IMR-90 (cell line): Measurements from ENCODE around the gene HADHA. TPM values are rescaled to one million over a fixed set of nuclear protein-coding genes. Genes with fewer than 3 reads are reported as not detected.

Experiments
- ATAC-seq: fragments of 200-7000 bp; cut with Tn5 transposase; 2 replicates; pipeline ENCODE4 v1.9.1; 2020; ENCODE audit warnings: low read depth, mild to moderate bottlenecking, moderate library complexity
- BruUV-seq: library from RNA; stranded (reverse); fragments of 400-500 nt; replicated peaks from 2 replicates; lab custom pipeline; 2021; lab: Mats Ljungman, UMichigan
- CTCF ChIA-PET: fragments of 300-600 bp; formaldehyde crosslinking; extraction: SDS; loops from one replicate; lab custom pipeline; 2021; ENCODE audit warnings: antibody characterized with exemption; lab: Yijun Ruan, JAX
- POLR2A ChIA-PET: fragments of 300-600 bp; sonication (Branson Sonifier 250); formaldehyde crosslinking; loops from one replicate; lab custom pipeline; 2022; ENCODE audit warnings: antibody characterized with exemption; ENCODE audit not compliant: unreplicated experiment; lab: Charles Lee
- DNase-seq: peaks from one replicate; pipeline ENCODE4 v3.0.0; 2013
- H2AFZ ChIP-seq: replicated peaks from 2 replicates; pipeline ENCODE3; 2013; ENCODE audit warnings: low read length, mild to moderate bottlenecking; ENCODE audit not compliant: poor library complexity
- H2AK5ac ChIP-seq: 2 replicates; pipeline ENCODE4 v1.6.1; 2013; ENCODE audit warnings: low read depth, low read length, inconsistent platforms
- H2AK9ac ChIP-seq: replicated peaks from 2 replicates; pipeline ENCODE3; 2013; ENCODE audit warnings: mild to moderate bottlenecking, low read depth, low read length, moderate library complexity; ENCODE audit not compliant: poor library complexity
- H2BK120ac ChIP-seq: 2 replicates; pipeline ENCODE4 v1.6.1; 2013; ENCODE audit warnings: low read depth, low read length, inconsistent platforms
- H2BK15ac ChIP-seq: 3 replicates; pipeline ENCODE4 v1.6.1; 2013; ENCODE audit warnings: low read depth, low read length, inconsistent platforms
- H2BK20ac ChIP-seq: 2 replicates; pipeline ENCODE4 v1.6.1; 2013; ENCODE audit warnings: low read depth, mild to moderate bottlenecking, inconsistent platforms, low read length, moderate library complexity
- H2BK5ac ChIP-seq: 2 replicates; pipeline ENCODE4 v1.6.1; 2013; ENCODE audit warnings: mild to moderate bottlenecking, low read depth, low read length, inconsistent platforms; ENCODE audit not compliant: poor library complexity, severe bottlenecking
- H3K14ac ChIP-seq: replicated peaks from 2 replicates; pipeline ENCODE4 v1.6.1; 2013; ENCODE audit warnings: low read depth, low read length, inconsistent platforms
- H3K18ac ChIP-seq: 2 replicates; pipeline ENCODE4 v1.6.1; 2013; ENCODE audit warnings: low read depth, low read length, control low read depth
- H3K23ac ChIP-seq: 2 replicates; pipeline ENCODE4 v1.6.1; 2013; ENCODE audit warnings: low read depth, low read length, inconsistent platforms
- H3K27ac ChIP-seq: 2 replicates; pipeline ENCODE4 v1.5.1; 2013; ENCODE audit warnings: mild to moderate bottlenecking, control low read depth, low read length; ENCODE audit not compliant: insufficient read depth
- H3K27me3 ChIP-seq: 2 replicates; pipeline ENCODE4 v1.6.1; 2013; ENCODE audit warnings: low read length; ENCODE audit not compliant: control insufficient read depth, insufficient read depth
- H3K36me3 ChIP-seq: 2 replicates; pipeline ENCODE4 v1.6.1; 2013; ENCODE audit warnings: low read length, mixed read lengths; ENCODE audit not compliant: control insufficient read depth, insufficient read depth
- H3K4ac ChIP-seq: 2 replicates; pipeline ENCODE4 v1.6.1; 2013; ENCODE audit warnings: low read depth, low read length, inconsistent platforms
- H3K4me1 ChIP-seq: 2 replicates; pipeline ENCODE4 v1.6.1; 2013; ENCODE audit warnings: low read length, mixed read lengths; ENCODE audit not compliant: control insufficient read depth, insufficient read depth
- H3K4me2 ChIP-seq: 2 replicates; pipeline ENCODE4 v1.6.1; 2013; ENCODE audit warnings: low read depth, mild to moderate bottlenecking, control low read depth, low read length, moderate library complexity
- H3K4me3 ChIP-seq: 2 replicates; pipeline ENCODE4 v1.5.1; 2013; ENCODE audit warnings: low read depth, mild to moderate bottlenecking, control low read depth, low read length, moderate library complexity; ENCODE audit not compliant: insufficient read depth
- H3K56ac ChIP-seq: 2 replicates; pipeline ENCODE4 v1.6.1; 2013; ENCODE audit warnings: low read length, inconsistent platforms; ENCODE audit not compliant: insufficient read depth; ENCODE audit errors: extremely low read depth
- H3K79me1 ChIP-seq, 2 experiments: 2 replicates each; pipeline ENCODE4 v1.6.1; 2013; ENCODE audit warnings: low read length in 2 of 2, inconsistent platforms in 1 of 2, low read depth in 1 of 2
- H3K9ac ChIP-seq: 2 replicates; pipeline ENCODE4 v1.6.1; 2013; ENCODE audit warnings: low read depth, low read length, control low read depth
- H3K9me1 ChIP-seq: 2 replicates; pipeline ENCODE4 v1.6.1; 2013; ENCODE audit warnings: low read length, inconsistent platforms; ENCODE audit not compliant: insufficient read depth
- H3K9me3 ChIP-seq: 2 replicates; pipeline ENCODE4 v1.6.1; 2013; ENCODE audit warnings: low read length; ENCODE audit not compliant: control insufficient read depth, insufficient read depth
- H4K20me1 ChIP-seq: 2 replicates; pipeline ENCODE4 v1.6.1; 2013; ENCODE audit warnings: low read length, inconsistent platforms; ENCODE audit not compliant: insufficient read depth
- H4K5ac ChIP-seq: 2 replicates; pipeline ENCODE4 v1.6.1; 2013; ENCODE audit warnings: mild to moderate bottlenecking, low read depth, low read length, control low read depth
- H4K8ac ChIP-seq, 2 experiments: 2 replicates each; pipeline ENCODE4 v1.6.1; 2013; ENCODE audit warnings: low read depth in 2 of 2, low read length in 2 of 2, control low read depth in 1 of 2, inconsistent platforms in 1 of 2
- H4K91ac ChIP-seq: 2 replicates; pipeline ENCODE4 v1.6.1; 2013; ENCODE audit warnings: low read depth, low read length, inconsistent platforms; ENCODE audit not compliant: insufficient read depth
- CEBPB ChIP-seq: IDR thresholded peaks from 2 replicates; pipeline ENCODE4 v1.6.1; 2012; ENCODE audit warnings: low read depth, low read length, improper control_type of control experiment
- CTCF ChIP-seq: conservative IDR thresholded peaks from 2 replicates; pipeline ENCODE4 v1.5.1; 2012; ENCODE audit warnings: mild to moderate bottlenecking, low read depth, low read length, improper control_type of control experiment
- USF2 ChIP-seq: fragments of 150-350 bp; IDR thresholded peaks from 2 replicates; pipeline ENCODE4 v1.6.1; 2017; ENCODE audit warnings: mild to moderate bottlenecking, antibody characterized with exemption, low read length, low read depth
- WGBS, 2 experiments: methylation state at CpG; one replicate each; pipeline versions ENCODE4 v1.1.5 to v1.1.7; 2013; ENCODE audit warnings: missing lambda C conversion rate in 2 of 2; ENCODE audit not compliant: insufficient read length in 1 of 2; ENCODE audit errors: extremely low coverage in 2 of 2; 5-methylcytosine and 5-hydroxymethylcytosine counted together
- dilution Hi-C: fragments of 300-500 bp; cut with HindIII; formaldehyde crosslinking; loops from one replicate; pipeline ENCODE4 v1.14.3; 2018; ENCODE audit warnings: low sequenced_read_pairs; ENCODE audit not compliant: unreplicated experiment
- in situ Hi-C: fragments of 300-500 bp; cut with MboI; formaldehyde crosslinking; loops from 3 replicates; pipeline ENCODE4 v1.14.3; 2019; ENCODE audit warnings: low sequenced_read_pairs, inconsistent platforms, mixed read lengths
- intact Hi-C: fragments of 100-400 bp; cut with micrococcal nuclease; formaldehyde crosslinking; loops from 2 replicates; pipeline ENCODE4 v1.10.0; 2022
- polyA plus RNA-seq, 3 experiments: library from polyadenylated mRNA; depleted of rRNA; stranded (reverse); fragments of >200 nt; gene quantifications; 2 replicates each; pipeline ENCODE4 v1.2.3, GENCODE V29; 2012; ENCODE audit warnings: low replicate concordance in 1 of 3
- total RNA-seq: library from RNA; depleted of rRNA; stranded (reverse); fragments of >200 nt; gene quantifications from 2 replicates; pipeline ENCODE4 v1.2.3, GENCODE V29; 2012

HADHA gene
- total and polyA plus RNA-seq, 2 of the 4 experiments (the other 2 are of a cell fraction): 52.7 to 111 TPM

- dilution Hi-C loops (no loop called here), in situ Hi-C loops (no loop called here), intact Hi-C loops (no loop called here)
- peaks cover 4% of the 10 kb centered on the region; the same call in 1 of the 2 replicates for H3K27me3 ChIP-seq
- no peaks in the 10 kb centered on the region for H4K20me1 ChIP-seq
- no peak overlapping the region for H3K14ac ChIP-seq
- H3K4me1 ChIP-seq: no peaks in the 10 kb centered on the region
- no peak overlapping the region for H3K56ac ChIP-seq
- POLR2A ChIA-PET: no interaction called here
- no peak overlapping the region for H3K4me3 ChIP-seq
- no peaks in the 10 kb centered on the region for H3K79me1 ChIP-seq
- TF ChIP-seq CEBPB: peak; percentile 61
- no peak for TF ChIP-seq CTCF
- no peak for TF ChIP-seq USF2
- H2BK15ac ChIP-seq: no peak overlapping the region
- CTCF ChIA-PET: no interaction called here
- no peak overlapping the region for H4K91ac ChIP-seq
- no peak overlapping the region for H2AFZ ChIP-seq
- no peak overlapping the region for H3K23ac ChIP-seq
- H3K9me3 ChIP-seq: no peaks in the 10 kb centered on the region
- H2AK9ac ChIP-seq: no peak overlapping the region
- no peak overlapping the region for H4K8ac ChIP-seq
- no peak overlapping the region for H2AK5ac ChIP-seq
- ATAC-seq (no peak), DNase-seq (no peak)
- H3K36me3 ChIP-seq: no peaks in the 10 kb centered on the region
- H3K4ac ChIP-seq: no peak overlapping the region
- no peak overlapping the region for H3K27ac ChIP-seq
- H3K9ac ChIP-seq: no peak overlapping the region
- no peak overlapping the region for H2BK20ac ChIP-seq
- no peak overlapping the region for H3K18ac ChIP-seq
- H3K9me1 ChIP-seq: no peaks in the 10 kb centered on the region
- no peak overlapping the region for H2BK120ac ChIP-seq
- H4K5ac ChIP-seq: no peak overlapping the region
- H3K4me2 ChIP-seq: no peak overlapping the region
- H2BK5ac ChIP-seq: no peak overlapping the region
- no TSS peak for BruUV-seq
- WGBS, 2 experiments: no CpG with 5 or more reads among the region's 5 CpGs
Observed at GRCh38 chr2:26157580-26157979, 86.9 kb downstream of the HADHA start.
